ENCODE measurements around the gene CDC42EP2.

DNA sequence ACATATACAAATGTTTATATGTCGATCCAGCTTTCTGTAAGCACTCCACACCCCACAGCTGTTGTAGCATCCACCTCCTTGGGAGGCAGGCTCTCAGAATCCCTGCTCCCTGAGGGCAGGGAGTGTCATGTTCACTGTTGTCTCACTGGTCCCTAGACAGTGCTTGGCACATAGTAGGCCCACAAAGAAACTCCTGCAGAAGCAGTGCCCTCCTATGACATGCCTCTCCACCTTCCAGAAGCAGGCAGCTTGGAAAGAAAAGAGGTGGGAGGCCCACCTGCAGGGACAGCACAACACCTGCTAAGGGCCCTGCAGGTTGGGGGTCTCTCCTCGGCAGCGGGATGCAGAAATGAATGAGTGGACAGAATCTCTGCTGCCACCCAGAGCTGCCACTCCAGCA is 11.1 kb upstream of the CDC42EP2 start:
- TF ChIP-seq POLR2A (IDR thresholded peaks at IDR 0.05) (no peak), CTCF (IDR thresholded peaks at IDR 0.05) (no peak)
